Measurements from ENCODE around the gene CDS2. TPM values are rescaled to one million over a fixed set of nuclear protein-coding genes. Genes with fewer than 3 reads are reported as not detected.

CDS2 gene
- total and polyA plus RNA-seq, 2 of the 13 experiments (the other 11 are each of a cell fraction or from before 2014, with no cell fraction given) = 81.3 to 153 TPM

DNA sequence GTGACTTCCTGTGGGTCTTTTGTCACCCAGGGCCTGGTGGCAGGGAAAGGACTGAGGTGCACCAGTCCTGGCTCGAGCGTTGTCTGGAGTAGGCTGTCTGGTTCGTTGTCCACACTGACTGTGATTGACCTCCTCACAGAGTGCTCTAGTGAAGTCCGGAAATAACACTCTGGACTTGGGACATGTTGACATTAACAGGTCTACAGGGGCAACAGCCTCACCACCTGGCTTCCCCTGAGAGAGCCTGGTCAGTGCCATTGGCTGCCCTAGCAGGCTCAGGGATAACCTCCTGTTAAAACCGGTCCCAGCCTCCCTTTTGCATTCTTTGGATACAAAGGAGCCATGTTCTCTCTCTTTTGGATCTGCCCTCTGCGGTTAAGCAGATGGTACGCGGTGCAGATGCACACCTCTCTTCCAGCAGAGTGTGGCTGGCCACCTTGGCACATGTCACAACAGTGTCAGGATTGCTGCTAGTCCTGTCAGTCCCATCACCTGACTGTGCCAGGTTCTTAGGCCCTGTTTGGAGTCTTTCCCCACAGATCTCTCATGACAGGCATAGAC lies 46.2 kb downstream of the CDS2 start (continued):
- TF ChIP-seq, protein P1, sequence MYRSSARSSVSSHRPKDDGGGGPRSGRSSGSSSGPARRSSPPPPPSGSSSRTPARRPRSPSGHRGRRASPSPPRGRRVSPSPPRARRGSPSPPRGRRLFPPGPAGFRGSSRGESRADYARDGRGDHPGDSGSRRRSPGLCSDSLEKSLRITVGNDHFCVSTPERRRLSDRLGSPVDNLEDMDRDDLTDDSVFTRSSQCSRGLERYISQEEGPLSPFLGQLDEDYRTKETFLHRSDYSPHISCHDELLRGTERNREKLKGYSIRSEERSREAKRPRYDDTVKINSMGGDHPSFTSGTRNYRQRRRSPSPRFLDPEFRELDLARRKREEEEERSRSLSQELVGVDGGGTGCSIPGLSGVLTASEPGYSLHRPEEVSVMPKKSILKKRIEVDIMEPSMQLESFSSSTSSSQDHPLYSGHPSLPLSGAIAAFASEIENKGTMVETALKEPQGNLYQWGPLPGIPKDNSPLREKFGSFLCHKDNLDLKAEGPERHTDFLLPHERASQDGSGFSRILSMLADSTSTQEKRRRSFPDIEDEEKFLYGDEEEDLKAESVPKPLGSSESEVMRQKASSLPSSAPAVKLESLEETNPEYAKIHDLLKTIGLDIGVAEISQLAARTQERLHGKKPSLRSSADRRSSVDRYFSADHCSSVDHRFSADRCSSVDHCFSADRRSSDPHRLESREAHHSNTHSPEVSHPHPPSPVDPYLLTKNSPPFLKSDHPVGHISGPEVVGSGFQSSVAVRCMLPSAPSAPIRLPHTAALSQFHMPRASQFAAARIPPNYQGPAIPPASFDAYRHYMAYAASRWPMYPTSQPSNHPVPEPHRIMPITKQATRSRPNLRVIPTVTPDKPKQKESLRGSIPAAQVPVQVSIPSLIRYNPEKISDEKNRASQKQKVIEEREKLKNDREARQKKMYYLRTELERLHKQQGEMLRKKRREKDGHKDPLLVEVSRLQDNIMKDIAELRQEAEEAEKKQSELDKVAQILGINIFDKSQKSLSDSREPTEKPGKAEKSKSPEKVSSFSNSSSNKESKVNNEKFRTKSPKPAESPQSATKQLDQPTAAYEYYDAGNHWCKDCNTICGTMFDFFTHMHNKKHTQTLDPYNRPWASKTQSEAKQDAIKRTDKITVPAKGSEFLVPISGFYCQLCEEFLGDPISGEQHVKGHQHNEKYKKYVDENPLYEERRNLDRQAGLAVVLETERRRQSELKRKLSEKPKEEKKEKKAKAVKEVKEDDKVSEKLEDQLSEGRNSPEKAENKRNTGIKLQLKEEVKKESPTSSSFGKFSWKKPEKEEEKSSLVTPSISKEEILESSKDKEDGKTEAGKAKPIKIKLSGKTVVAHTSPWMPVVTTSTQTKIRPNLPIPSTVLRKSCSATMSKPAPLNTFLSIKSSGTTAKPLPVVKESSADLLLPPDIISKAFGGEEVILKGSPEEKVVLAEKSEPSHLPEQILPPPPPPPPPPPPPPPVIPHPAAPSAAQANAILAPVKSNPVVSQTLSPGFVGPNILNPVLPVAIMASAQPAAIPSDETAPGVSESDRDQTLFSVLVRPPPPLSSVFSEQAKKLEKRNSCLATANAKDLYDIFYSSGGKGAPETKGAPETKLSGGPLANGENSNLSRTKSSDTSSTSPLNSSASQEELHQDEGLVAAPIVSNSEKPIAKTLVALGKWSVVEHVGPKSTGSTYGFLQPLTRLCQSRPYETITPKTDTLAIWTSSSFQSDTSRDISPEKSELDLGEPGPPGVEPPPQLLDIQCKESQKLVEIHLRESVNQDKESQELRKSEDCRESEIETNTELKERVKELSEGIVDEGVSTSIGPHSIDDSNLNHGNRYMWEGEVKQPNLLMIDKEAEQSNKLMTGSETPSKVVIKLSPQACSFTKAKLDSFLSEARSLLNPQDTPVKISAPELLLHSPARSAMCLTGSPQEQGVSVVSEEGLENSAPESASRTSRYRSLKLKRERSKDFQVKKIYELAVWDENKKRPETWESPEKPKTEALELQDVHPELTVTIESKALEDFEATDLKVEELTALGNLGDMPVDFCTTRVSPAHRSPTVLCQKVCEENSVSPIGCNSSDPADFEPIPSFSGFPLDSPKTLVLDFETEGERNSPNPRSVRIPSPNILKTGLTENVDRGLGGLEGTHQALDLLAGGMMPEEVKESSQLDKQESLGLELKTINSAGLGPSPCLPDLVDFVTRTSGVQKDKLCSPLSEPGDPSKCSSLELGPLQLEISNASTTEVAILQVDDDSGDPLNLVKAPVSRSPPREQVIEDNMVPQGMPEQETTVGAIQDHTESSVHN (CRISPR knock-in tag; IDR thresholded peaks at IDR 0.05) = no peak
- TF ChIP-seq, protein P2, sequence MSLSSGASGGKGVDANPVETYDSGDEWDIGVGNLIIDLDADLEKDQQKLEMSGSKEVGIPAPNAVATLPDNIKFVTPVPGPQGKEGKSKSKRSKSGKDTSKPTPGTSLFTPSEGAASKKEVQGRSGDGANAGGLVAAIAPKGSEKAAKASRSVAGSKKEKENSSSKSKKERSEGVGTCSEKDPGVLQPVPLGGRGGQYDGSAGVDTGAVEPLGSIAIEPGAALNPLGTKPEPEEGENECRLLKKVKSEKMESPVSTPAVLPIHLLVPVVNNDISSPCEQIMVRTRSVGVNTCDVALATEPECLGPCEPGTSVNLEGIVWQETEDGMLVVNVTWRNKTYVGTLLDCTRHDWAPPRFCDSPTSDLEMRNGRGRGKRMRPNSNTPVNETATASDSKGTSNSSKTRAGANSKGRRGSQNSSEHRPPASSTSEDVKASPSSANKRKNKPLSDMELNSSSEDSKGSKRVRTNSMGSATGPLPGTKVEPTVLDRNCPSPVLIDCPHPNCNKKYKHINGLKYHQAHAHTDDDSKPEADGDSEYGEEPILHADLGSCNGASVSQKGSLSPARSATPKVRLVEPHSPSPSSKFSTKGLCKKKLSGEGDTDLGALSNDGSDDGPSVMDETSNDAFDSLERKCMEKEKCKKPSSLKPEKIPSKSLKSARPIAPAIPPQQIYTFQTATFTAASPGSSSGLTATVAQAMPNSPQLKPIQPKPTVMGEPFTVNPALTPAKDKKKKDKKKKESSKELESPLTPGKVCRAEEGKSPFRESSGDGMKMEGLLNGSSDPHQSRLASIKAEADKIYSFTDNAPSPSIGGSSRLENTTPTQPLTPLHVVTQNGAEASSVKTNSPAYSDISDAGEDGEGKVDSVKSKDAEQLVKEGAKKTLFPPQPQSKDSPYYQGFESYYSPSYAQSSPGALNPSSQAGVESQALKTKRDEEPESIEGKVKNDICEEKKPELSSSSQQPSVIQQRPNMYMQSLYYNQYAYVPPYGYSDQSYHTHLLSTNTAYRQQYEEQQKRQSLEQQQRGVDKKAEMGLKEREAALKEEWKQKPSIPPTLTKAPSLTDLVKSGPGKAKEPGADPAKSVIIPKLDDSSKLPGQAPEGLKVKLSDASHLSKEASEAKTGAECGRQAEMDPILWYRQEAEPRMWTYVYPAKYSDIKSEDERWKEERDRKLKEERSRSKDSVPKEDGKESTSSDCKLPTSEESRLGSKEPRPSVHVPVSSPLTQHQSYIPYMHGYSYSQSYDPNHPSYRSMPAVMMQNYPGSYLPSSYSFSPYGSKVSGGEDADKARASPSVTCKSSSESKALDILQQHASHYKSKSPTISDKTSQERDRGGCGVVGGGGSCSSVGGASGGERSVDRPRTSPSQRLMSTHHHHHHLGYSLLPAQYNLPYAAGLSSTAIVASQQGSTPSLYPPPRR (CRISPR knock-in tag; IDR thresholded peaks at IDR 0.05; ENCODE audit: borderline replicate concordance) = peak; percentile 76; the same call in 1 of the 2 replicates
- no peak for TF ChIP-seq TBL1XR1 (IDR thresholded peaks at IDR 0.05; ENCODE audit: borderline replicate concordance, low read length, partially characterized antibody)
- no peak for TF ChIP-seq ISX (CRISPR knock-in tag; conservative IDR thresholded peaks at IDR 0.05)
- TF ChIP-seq HMG20B (CRISPR knock-in tag; conservative IDR thresholded peaks at IDR 0.05) = no peak
- no peak for TF ChIP-seq ZNF484 (CRISPR knock-in tag; IDR thresholded peaks at IDR 0.05; ENCODE audit: borderline replicate concordance, low read depth)
- TF ChIP-seq ZNF576 (CRISPR knock-in tag; IDR thresholded peaks at IDR 0.05) = no peak
- no peak for TF ChIP-seq MATR3 (CRISPR knock-in tag; IDR thresholded peaks at IDR 0.05)

Data from HepG2 (cell line).